HUES64 (cell line): Measurements from ENCODE around the gene FZD8.

Experiments
- H3K27ac ChIP-seq: 2 replicates; pipeline ENCODE4 v1.7.0; 2013; ENCODE audit warnings: low read depth, low read length, inconsistent platforms
- H3K27me3 ChIP-seq: 2 replicates; pipeline ENCODE4 v1.6.1; 2013; ENCODE audit warnings: mild to moderate bottlenecking, low read length; ENCODE audit not compliant: insufficient read depth
- H3K36me3 ChIP-seq: 2 replicates; pipeline ENCODE4 v1.6.1; 2013; ENCODE audit warnings: mild to moderate bottlenecking, low read length; ENCODE audit not compliant: insufficient read depth
- H3K4me1 ChIP-seq: 2 replicates; pipeline ENCODE4 v1.6.1; 2013; ENCODE audit warnings: mild to moderate bottlenecking, low read length, moderate library complexity; ENCODE audit not compliant: insufficient read depth
- H3K4me3 ChIP-seq: 2 replicates; pipeline ENCODE4 v1.5.1; 2013; ENCODE audit warnings: mild to moderate bottlenecking, low read length, moderate library complexity
- H3K9ac ChIP-seq: 2 replicates; pipeline ENCODE4 v1.6.1; 2013; ENCODE audit warnings: mild to moderate bottlenecking, low read depth, low read length
- H3K9me3 ChIP-seq: 2 replicates; pipeline ENCODE4 v1.6.1; 2013; ENCODE audit warnings: low read depth, low read length; ENCODE audit not compliant: insufficient read depth
- WGBS: fragments of 150-250, 120-280 bp; methylation state at CpG from one replicate; pipeline ENCODE4 v1.1.7; 2013; ENCODE audit warnings: missing lambda C conversion rate; 5-methylcytosine and 5-hydroxymethylcytosine counted together

FZD8 gene

GRCh38 chr10:35600193-35600592 is 41.9 kb downstream of the FZD8 start:
- H3K27me3 ChIP-seq, result no peaks in the 10 kb centered on the region
- no peak overlapping the region for H3K9ac ChIP-seq
- no peak overlapping the region for H3K4me3 ChIP-seq
- peaks cover 3% of the 10 kb centered on the region; the same call in 1 of the 2 replicates for H3K4me1 ChIP-seq
- 80% methylated on average over 2 of the region's 2 CpGs for WGBS
- H3K36me3 ChIP-seq, result no peaks in the 10 kb centered on the region
- no peaks in the 10 kb centered on the region for H3K9me3 ChIP-seq
- no peak overlapping the region for H3K27ac ChIP-seq

GRCh38 chr10:35598379-35598778 is 43.7 kb downstream of the FZD8 start:
- no peaks in the 10 kb centered on the region for H3K27me3 ChIP-seq
- H3K9ac ChIP-seq, result no peak overlapping the region
- no peaks in the 10 kb centered on the region for H3K36me3 ChIP-seq
- WGBS, result 64% methylated on average over 6 of the region's 6 CpGs
- no peak overlapping the region for H3K4me3 ChIP-seq
- H3K9me3 ChIP-seq, result no peaks in the 10 kb centered on the region
- no peak overlapping the region for H3K27ac ChIP-seq
- peaks cover 18% of the 10 kb centered on the region for H3K4me1 ChIP-seq

GRCh38 chr10:35595106-35595505 is 47.0 kb downstream of the FZD8 start:
- Histone ChIP-seq H3K4me1 (peaks cover 23% of the 10 kb centered on the region), H3K9ac (peak overlapping the region; percentile 8; the same call in 1 of the 2 replicates), H3K4me3 (no peak overlapping the region), H3K36me3 (no peaks in the 10 kb centered on the region), H3K27me3 (no peaks in the 10 kb centered on the region), H3K27ac (peak overlapping the region; percentile 74; the same call in 1 of the 2 replicates), H3K9me3 (peaks cover 13% of the 10 kb centered on the region)
- 51% methylated on average over 2 of the region's 3 CpGs for WGBS

DNA sequence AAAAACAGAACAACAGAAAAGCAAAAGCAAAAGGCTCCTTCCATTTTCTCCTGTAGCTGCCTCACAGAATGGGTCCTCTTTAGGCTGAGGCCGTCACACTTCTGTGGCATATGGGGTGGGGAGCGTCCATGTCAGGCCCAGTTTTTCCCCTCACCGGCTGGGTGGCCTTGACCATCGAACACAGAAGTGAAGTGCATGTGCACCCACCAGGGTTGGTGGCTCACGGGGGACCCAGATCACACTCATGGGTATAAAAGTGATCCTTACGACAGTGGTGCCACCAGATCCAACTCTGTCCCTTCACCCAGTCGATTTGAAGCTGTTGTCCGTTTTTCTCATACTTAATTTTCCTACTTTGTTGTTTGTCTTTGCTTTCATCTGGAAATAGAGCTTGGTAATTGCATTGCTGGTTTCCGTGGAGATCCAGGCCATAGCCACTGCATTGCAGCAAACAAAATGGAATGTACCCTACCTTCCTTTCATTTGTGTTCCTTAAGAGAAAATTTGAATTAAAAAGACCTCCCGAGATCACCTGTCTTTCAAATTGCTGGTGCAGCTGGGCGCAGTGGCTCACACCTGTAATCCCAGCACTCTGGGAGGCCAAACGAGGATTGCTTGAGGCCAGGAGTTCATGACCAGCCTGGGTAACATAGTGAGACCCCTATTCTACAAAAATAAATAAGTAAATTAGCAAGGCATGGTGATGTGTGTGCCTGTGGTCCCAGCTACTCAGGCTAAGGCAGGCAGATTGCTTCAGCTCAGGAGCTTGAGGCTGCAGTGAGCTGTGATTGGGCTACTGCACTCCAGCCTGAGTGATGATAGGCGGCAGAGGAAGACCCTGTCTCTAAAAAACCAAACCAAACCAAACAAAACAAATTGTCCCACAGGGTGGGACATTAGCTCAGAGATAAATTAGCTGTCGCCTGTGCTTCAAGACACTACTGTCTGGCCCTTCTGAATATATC is 47.7 kb downstream of the FZD8 start:
- Histone ChIP-seq H3K9me3 (peaks cover 13% of the 10 kb centered on the region), H3K4me3 (no peak overlapping the region), H3K9ac (peak overlapping the region; percentile 8; the same call in 1 of the 2 replicates), H3K36me3 (no peaks in the 10 kb centered on the region), H3K27me3 (no peaks in the 10 kb centered on the region), H3K4me1 (peaks cover 23% of the 10 kb centered on the region), H3K27ac (peak overlapping the region; percentile 90)
- WGBS, result 37% methylated on average over 14 of the region's 14 CpGs

DNA sequence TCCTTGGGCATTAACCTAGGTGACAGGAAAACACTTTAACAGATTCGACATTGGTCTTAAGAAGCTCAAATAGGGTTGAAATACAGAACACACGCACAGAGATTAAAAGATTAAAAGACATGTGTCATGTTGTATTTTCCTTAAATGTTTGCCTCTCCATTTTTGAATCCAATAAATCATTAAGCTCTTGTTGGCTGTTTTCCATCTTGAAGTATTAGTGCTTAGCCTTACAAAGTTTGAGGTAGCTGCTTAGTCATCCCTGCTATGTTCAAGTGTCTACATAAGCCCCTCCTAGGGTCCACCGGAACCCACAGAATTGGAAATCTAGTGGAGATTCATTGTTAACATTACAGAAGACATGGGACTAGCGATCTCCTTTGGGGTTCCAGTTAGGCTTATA is 49.7 kb downstream of the FZD8 start:
- 96% methylated on average over 4 of the region's 4 CpGs for WGBS
- Histone ChIP-seq H3K27me3 (no peaks in the 10 kb centered on the region), H3K9me3 (peaks cover 13% of the 10 kb centered on the region), H3K9ac (no peak overlapping the region), H3K27ac (no peak overlapping the region), H3K36me3 (no peaks in the 10 kb centered on the region), H3K4me3 (no peak overlapping the region), H3K4me1 (peaks cover 23% of the 10 kb centered on the region)

- no peak overlapping the region for H3K4me3 ChIP-seq
- H3K9me3 ChIP-seq, result peaks cover 13% of the 10 kb centered on the region
- H3K27me3 ChIP-seq, result no peaks in the 10 kb centered on the region
- H3K36me3 ChIP-seq, result no peaks in the 10 kb centered on the region
- peaks cover 10% of the 10 kb centered on the region; the same call in 1 of the 2 replicates for H3K4me1 ChIP-seq
- H3K9ac ChIP-seq, result no peak overlapping the region
- H3K27ac ChIP-seq, result no peak overlapping the region
Observed at GRCh38 chr10:35588836-35589235, 53.3 kb downstream of the FZD8 start.
